Ovary (tissue), 9 donors: ENCODE measurements around the gene TTLL9. TPM values are rescaled to one million over a fixed set of nuclear protein-coding genes. Genes with fewer than 3 reads are reported as not detected.

Experiments used
- DNase-seq, 5 donors: peaks; one replicate each; pipeline ENCODE4 v3.0.0-alpha.2; 2019 to 2020
- H3K27ac ChIP-seq, 2 donors: fragments of 200-600 bp; one replicate each; pipeline versions ENCODE4 v1.5.1 to v1.8.0; 2019 to 2022
- H3K27me3 ChIP-seq: fragments of 200-600 bp; one replicate; pipeline ENCODE4 v1.8.0; 2022
- H3K36me3 ChIP-seq: fragments of 200-600 bp; sonication (generic); one replicate; pipeline ENCODE4 v1.5.1; 2019
- H3K4me1 ChIP-seq: one replicate; pipeline ENCODE4 v1.8.1; 2013; ENCODE audit warnings: mild to moderate bottlenecking, moderate library complexity; ENCODE audit not compliant: insufficient read depth
- H3K4me3 ChIP-seq: fragments of 200-600 bp; sonication (generic); one replicate; pipeline ENCODE4 v1.5.1; 2017
- H3K9me3 ChIP-seq, 2 donors: fragments of 200-600 bp in 1 of 2; sonication (generic) in 1 of 2; one replicate each; pipeline versions ENCODE4 v1.5.1 to v1.8.1; 2013 to 2019; ENCODE audit warnings: mild to moderate bottlenecking in 1 of 2, moderate library complexity in 1 of 2
- EP300 ChIP-seq: sonication (generic); formaldehyde crosslinking; IDR thresholded peaks from one replicate; pipeline ENCODE4 v1.6.1; 2017; ENCODE audit warnings: antibody characterized with exemption
- POLR2A ChIP-seq: fragments of 450-650 bp; IDR thresholded peaks from one replicate; pipeline ENCODE4 v1.6.1; 2017; ENCODE audit warnings: antibody characterized with exemption, mild to moderate bottlenecking, moderate library complexity
- WGBS, 3 donors: extraction: QIAGEN DNeasy Blood & Tissue Kit in 1 of 3; methylation state at CpG; one replicate each; pipeline versions ENCODE4 v1.1.5 to v1.1.7; 2013 to 2017; 5-methylcytosine and 5-hydroxymethylcytosine counted together
- intact Hi-C, 4 donors: fragments of 100-400 bp; cut with DNase I; formaldehyde crosslinking; loops; one replicate each; pipeline versions ENCODE4 v1.11.0 to v1.15.1; 2022 to 2023
- polyA plus RNA-seq, 2 donors: library from polyadenylated mRNA; stranded (reverse); fragments of 200-250 nt in 1 of 2; fragments of 350-450 nt in 1 of 2; fragmentation: Illumina TruSeq in 1 of 2; extraction: RNeasy Lipid Tissue Mini Kit (QIAGEN cat#74804) in 1 of 2; gene quantifications; one replicate each; pipeline ENCODE4 v1.2.3, GENCODE V29; 2013 to 2014
- total RNA-seq, 7 donors: library from RNA; depleted of rRNA in 2 of 7; stranded (reverse); fragments of >200 nt in 2 of 7; fragmentation: NEBNext Ultra II Directional in 3 of 7; extraction: Animal tissue kit (Norgen Biotek cat#: 25700) in 3 of 7; gene quantifications; one replicate each; pipeline versions ENCODE4 v1.1.0 to v1.2.4, GENCODE V29; 2016 to 2023
- TF ChIP-seq, protein P1 (sequence below), 3 donors: fragments of 450-650 bp in 2 of 3; fragments of 200-600 bp in 1 of 3; IDR thresholded peaks; one replicate each; pipeline versions ENCODE4 v1.5.1 to v1.8.0; 2016 to 2022; ENCODE audit warnings: antibody characterized with exemption in 3 of 3, mild to moderate bottlenecking in 1 of 3
- donor health status: DM: no; HTN: no; CAD: no; lungs with moderate emphysema.
- donor health status: DM: no; HTN: no; CAD: no.
- donor health status: Bipolar disorder and iron deficiency.
- donor health status: DM: yes; HTN: yes; CAD: no.
- donor health status: DM: no; HTN: no; CAD: no.
- donor health status: DM: yes; HTN: yes; CAD: no.

The TTLL9 gene
- total and polyA plus RNA-seq, 9 donors = 0.24 to 10.6 (median 0.40) TPM

DNA sequence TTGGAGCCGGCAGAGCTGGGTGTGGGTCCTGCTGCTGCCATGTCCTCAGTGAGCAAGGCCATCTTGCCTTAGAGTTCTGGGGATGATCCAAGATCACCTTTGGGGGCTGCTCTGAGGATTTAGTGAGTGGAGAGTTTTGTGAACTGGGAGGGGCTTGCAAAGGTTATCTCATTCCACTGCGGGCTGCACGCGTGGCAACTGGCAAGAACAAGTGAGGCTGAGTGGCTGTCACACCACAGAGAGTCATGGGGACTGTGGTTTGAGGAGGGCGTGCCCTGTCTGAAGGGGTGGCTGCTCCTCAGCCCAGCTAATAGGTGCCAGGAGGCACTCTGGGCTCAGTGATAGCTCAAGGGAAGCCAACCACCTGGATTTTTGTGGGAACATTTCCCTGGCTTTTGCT is 37.6 kb downstream of the TTLL9 start:
- Histone ChIP-seq H3K27ac (no peak overlapping the region), H3K4me3 (no peak overlapping the region), H3K27me3 (no peaks in the 10 kb centered on the region), H3K4me1 (no peaks in the 10 kb centered on the region), H3K36me3 (no peaks in the 10 kb centered on the region), H3K9me3 (no peaks in the 10 kb centered on the region)
- no peak for DNase-seq
- WGBS, 3 donors = 61 to 74% (median 70%) methylated on average over 4 to 5 of the region's 5 CpGs
- intact Hi-C loops = no loop called here
- no peak for TF ChIP-seq POLR2A
- TF ChIP-seq EP300 = no peak
- TF ChIP-seq, protein P1, sequence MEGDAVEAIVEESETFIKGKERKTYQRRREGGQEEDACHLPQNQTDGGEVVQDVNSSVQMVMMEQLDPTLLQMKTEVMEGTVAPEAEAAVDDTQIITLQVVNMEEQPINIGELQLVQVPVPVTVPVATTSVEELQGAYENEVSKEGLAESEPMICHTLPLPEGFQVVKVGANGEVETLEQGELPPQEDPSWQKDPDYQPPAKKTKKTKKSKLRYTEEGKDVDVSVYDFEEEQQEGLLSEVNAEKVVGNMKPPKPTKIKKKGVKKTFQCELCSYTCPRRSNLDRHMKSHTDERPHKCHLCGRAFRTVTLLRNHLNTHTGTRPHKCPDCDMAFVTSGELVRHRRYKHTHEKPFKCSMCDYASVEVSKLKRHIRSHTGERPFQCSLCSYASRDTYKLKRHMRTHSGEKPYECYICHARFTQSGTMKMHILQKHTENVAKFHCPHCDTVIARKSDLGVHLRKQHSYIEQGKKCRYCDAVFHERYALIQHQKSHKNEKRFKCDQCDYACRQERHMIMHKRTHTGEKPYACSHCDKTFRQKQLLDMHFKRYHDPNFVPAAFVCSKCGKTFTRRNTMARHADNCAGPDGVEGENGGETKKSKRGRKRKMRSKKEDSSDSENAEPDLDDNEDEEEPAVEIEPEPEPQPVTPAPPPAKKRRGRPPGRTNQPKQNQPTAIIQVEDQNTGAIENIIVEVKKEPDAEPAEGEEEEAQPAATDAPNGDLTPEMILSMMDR (IDR thresholded peaks at IDR 0.05) = no peak

DNA sequence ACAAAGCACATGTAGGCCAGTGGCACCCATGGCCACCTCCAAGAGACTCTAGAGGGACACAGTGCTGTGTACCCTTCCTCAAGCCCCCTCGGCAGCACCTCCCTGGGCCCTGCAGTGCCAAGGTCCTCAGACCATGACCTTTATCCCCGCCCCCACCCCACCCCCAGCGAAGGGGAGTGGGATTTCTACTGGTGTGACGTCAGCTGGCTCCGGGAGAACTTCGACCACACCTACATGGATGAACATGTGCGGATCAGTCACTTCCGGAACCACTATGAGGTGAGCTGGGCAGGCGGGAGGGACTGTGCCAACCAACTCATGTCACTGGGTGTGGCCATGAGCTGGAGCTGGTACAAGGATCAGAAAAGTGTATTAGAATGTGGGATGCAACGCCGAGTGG is 38.0 kb downstream of the TTLL9 start:
- no peak for DNase-seq
- Histone ChIP-seq H3K27ac (no peak overlapping the region), H3K4me1 (no peaks in the 10 kb centered on the region), H3K4me3 (no peak overlapping the region), H3K36me3 (no peaks in the 10 kb centered on the region), H3K9me3 (no peaks in the 10 kb centered on the region), H3K27me3 (no peaks in the 10 kb centered on the region)
- TF ChIP-seq EP300 (no peak), POLR2A (no peak)
- TF ChIP-seq, protein P1 (IDR thresholded peaks at IDR 0.05) = no peak
- 84 to 86% (median 85%) methylated on average over 11 of the region's 11 CpGs for WGBS, 3 donors
- intact Hi-C loops = no loop called here

DNA sequence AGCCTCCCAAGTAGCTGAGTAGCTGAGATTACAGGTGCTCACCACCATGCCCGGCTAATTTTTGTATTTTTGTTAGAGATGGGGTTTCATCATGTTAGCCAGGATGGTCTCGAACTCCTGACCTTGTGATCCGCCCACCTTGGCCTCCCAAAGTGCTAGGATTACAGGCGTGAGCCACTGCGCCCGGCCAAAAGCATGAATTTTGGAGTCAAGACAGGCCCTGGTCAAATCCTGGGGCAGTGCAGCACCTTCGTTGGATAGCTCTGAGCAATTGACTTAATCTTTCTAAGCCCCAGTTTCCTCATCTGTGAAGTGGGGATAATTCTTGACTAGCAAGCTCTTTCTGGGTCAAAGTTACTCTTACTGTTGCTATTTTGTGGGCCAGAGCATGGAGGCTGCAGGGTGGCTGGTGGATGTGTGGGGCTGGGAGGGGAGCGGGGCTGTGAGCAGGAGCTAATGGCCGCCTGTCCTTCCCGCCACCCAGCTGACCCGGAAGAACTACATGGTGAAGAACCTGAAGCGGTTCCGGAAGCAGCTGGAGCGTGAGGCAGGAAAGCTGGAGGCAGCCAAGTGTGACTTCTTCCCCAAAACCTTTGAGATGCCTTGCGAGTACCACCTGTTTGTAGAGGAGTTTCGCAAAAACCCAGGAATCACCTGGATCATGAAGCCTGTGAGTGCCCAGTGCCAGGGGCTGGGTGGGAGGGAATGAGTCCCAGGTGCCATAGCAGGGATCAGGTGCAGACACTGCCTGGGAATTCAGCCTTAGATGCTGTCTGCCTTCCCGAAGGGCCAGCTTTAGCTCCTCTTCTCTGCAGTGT is 39.0 kb downstream of the TTLL9 start:
- TF ChIP-seq, protein P1 (IDR thresholded peaks at IDR 0.05) = no peak
- TF ChIP-seq POLR2A = no peak
- no peak for TF ChIP-seq EP300
- H3K4me1 ChIP-seq = no peaks in the 10 kb centered on the region
- no peak overlapping the region for H3K4me3 ChIP-seq
- H3K27ac ChIP-seq = no peak overlapping the region
- H3K36me3 ChIP-seq = no peaks in the 10 kb centered on the region
- 86 to 92% (median 91%) methylated on average over 17 of the region's 17 CpGs for WGBS, 3 donors
- H3K9me3 ChIP-seq = no peaks in the 10 kb centered on the region
- H3K27me3 ChIP-seq = no peaks in the 10 kb centered on the region
- intact Hi-C loops = no loop called here
- no peak for DNase-seq

DNA sequence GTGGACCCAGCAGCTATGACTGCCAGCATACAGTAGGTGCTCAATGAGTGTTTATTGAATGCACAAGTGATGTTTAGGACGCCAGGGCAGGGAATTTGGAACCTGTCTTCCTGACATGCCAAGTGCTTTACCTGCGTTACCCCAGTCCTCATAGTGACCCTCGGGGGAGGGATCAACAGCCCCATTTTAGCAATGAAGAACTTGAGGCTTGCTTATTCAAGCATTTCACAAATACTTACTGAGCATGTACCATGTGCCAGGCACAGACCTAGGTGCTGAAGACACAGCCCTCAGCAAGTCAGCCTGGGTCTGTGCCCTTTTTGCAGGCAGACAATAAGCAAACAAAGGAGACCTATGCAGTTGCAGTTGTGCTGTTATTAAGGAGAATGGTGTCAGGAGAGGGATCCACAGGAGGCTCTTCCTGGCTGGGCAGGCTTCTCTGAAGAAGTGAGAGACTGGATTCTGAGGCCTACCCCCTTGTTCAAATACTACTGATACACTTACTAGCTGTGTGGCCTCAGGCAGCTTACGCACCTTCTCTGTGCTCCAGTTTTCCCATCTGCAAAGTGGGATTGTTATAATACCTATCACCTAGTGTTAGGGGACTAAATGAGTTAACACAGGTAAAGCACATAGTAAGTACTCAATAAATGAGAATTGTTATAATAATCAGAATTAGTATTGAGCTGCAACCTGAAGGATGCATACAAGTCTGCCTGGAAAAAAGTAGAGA is 39.8 kb downstream of the TTLL9 start:
- Histone ChIP-seq H3K27ac (no peak overlapping the region), H3K4me3 (no peak overlapping the region), H3K27me3 (no peaks in the 10 kb centered on the region), H3K36me3 (no peaks in the 10 kb centered on the region), H3K9me3 (no peaks in the 10 kb centered on the region), H3K4me1 (no peaks in the 10 kb centered on the region)
- DNase-seq = no peak
- TF ChIP-seq POLR2A (no peak), EP300 (no peak)
- TF ChIP-seq, protein P1 (IDR thresholded peaks at IDR 0.05) = no peak
- intact Hi-C loops = no loop called here
- WGBS, 3 donors = 84 to 96% (median 86%) methylated on average over 4 of the region's 4 CpGs
